Measurements from ENCODE around the gene NRTN.

The NRTN gene

GRCh38 chr19:5827891-5828660 lies 23.2 kb downstream of the NRTN start:
- H3K9me3 ChIP-seq: no peaks in the 10 kb centered on the region
- DNase-seq: peak; percentile 97
- peaks cover 12% of the 10 kb centered on the region for H3K4me1 ChIP-seq
- H3K27me3 ChIP-seq: no peaks in the 10 kb centered on the region
- H3K4me3 ChIP-seq (ENCODE audit: low read depth, low read length): peak overlapping the region; percentile 83
- TF ChIP-seq CTCF (IDR thresholded peaks at IDR 0.05; ENCODE audit: low read depth, low read length): no peak
- no peaks in the 10 kb centered on the region for H3K36me3 ChIP-seq

GRCh38 chr19:5828661-5829566 lies 24.0 kb downstream of the NRTN start:
- no peak for TF ChIP-seq CTCF (IDR thresholded peaks at IDR 0.05; ENCODE audit: low read depth, low read length)
- no peaks in the 10 kb centered on the region for H3K9me3 ChIP-seq
- H3K27me3 ChIP-seq: no peaks in the 10 kb centered on the region
- H3K4me3 ChIP-seq (ENCODE audit: low read depth, low read length): peak overlapping the region; percentile 83
- DNase-seq: peak; percentile 94
- H3K4me1 ChIP-seq: peaks cover 12% of the 10 kb centered on the region
- H3K36me3 ChIP-seq: no peaks in the 10 kb centered on the region

- H3K27me3 ChIP-seq: no peaks in the 10 kb centered on the region
- H3K36me3 ChIP-seq: no peaks in the 10 kb centered on the region
- peaks cover 12% of the 10 kb centered on the region for H3K4me1 ChIP-seq
- no peak for DNase-seq
- H3K4me3 ChIP-seq (ENCODE audit: low read depth, low read length): peak overlapping the region; percentile 83
- no peaks in the 10 kb centered on the region for H3K9me3 ChIP-seq
- TF ChIP-seq CTCF (IDR thresholded peaks at IDR 0.05; ENCODE audit: low read depth, low read length): no peak
Measured at GRCh38 chr19:5829567-5830310, 24.9 kb downstream of the NRTN start.

DNA sequence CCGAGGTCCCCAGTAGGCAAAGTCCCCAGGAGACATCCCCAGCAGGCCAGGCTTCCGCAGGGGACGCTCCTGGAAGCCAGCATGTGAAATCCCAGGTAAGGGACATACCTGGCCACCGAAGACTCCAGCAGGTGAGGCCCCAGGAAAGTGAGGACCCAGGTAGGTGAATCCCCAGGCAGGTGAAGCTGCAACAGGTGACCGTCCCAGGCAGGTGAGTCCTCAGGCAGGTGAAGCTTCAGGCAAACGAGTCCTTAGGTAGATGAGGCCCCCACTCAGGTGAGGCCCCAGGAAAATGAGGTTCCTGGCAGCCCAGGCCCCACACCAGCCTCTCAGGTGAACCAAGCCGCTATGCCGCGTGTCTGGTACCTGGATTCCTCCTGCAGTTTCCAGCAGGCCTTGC lies 26.3 kb downstream of the NRTN start:
- Histone ChIP-seq H3K4me1 (peaks cover 11% of the 10 kb centered on the region), H3K36me3 (no peaks in the 10 kb centered on the region), H3K4me3 (ENCODE audit: low read depth, low read length) (no peak overlapping the region), H3K9me3 (no peaks in the 10 kb centered on the region), H3K27me3 (no peaks in the 10 kb centered on the region)
- no peak for TF ChIP-seq CTCF (IDR thresholded peaks at IDR 0.05; ENCODE audit: low read depth, low read length)
- DNase-seq: no peak

DNA sequence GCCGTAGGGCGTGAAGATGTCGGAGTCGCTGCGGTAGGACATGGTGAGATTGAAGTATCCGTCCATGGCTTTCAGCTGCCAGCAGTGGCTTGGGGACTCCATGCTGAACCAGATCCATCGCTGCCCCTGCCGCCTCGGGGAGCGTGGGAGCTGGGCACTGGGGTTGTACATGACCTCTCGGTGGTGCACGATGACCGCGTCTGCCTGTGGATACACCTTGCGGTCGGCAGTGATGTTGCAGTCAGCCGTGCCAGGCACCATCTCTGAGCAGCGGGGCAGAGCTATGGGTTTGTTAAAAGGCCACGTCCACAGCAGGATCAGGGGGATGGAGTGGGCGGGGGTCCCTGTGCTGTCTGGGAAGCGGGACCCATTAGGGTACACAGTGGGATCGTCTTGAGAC lies 27.2 kb downstream of the NRTN start:
- 0 out of 2 replicates have a peak, but pooled peaks cover 5% of the 10 kb centered on the region for H3K4me1 ChIP-seq
- H3K36me3 ChIP-seq: no peaks in the 10 kb centered on the region
- TF ChIP-seq CTCF (IDR thresholded peaks at IDR 0.05; ENCODE audit: low read depth, low read length): no peak
- H3K9me3 ChIP-seq: no peaks in the 10 kb centered on the region
- no peaks in the 10 kb centered on the region for H3K27me3 ChIP-seq
- H3K4me3 ChIP-seq (ENCODE audit: low read depth, low read length): no peak overlapping the region
- DNase-seq: no peak
